ENCODE data around the gene DEDD. TPM values are rescaled to one million over a fixed set of nuclear protein-coding genes. Genes with fewer than 3 reads are reported as not detected.
A peak's percentile ranks its signal among the peaks of the same experiment; 100 is the strongest.

DEDD gene
- total RNA-seq, 2 experiments from 2014 or later = 35.5 to 36.6 TPM

DNA sequence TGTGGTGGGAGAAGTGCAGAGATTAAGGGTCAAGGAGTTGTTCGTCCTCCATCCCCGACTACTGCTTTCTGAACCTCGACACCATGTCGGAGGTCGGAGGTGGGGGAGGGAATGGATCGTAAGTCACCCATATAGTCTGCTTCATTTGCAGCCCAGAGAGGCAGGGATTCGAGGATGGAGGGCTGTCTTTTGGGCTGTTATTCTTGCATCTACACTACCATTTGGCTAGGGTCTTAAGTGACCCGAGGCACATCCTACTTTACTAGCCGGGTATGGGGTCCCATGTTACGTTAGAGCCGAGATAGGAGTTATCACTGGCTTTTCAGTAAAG is 27.4 kb upstream of the DEDD start:
- ChIA-PET POLR2A (interaction anchor here (0.9 to 1.8 kb wide), 2 partner anchors 42 to 66 kb away, joined by 4 to 12 read pairs; partner anchors contain the start of genes NDUFS2 and TOMM40L), CTCF (no interaction called here)
- peaks cover 50% of the 10 kb centered on the region for H3K36me3 ChIP-seq (ENCODE audit: insufficient read depth, low read length)
- Mint-ChIP-seq H3K9me3 (no peaks in the 10 kb centered on the region), H3K4me1 (ENCODE audit: low read depth) (peaks cover 78% of the 10 kb centered on the region), H3K27ac (peak overlapping the region; percentile 86), H3K36me3 (ENCODE audit: low read depth) (peaks cover 73% of the 10 kb centered on the region), H3K27me3 (no peaks in the 10 kb centered on the region), H3K4me3 (peak overlapping the region; percentile 93)
- intact Hi-C loops (cut with DNase I, micrococcal nuclease) = loop anchor here in 1 of 2 experiments (5.0 to 10.0 kb wide), 3 partner anchors 93 to 815 kb away; partner anchors contain the start of genes ARHGAP30, COPA and NCSTN
- DNase-seq = no peak
- peak overlapping the region; percentile 98 for H3K4me3 ChIP-seq (ENCODE audit: low read length)
- TF ChIP-seq, protein P1, sequence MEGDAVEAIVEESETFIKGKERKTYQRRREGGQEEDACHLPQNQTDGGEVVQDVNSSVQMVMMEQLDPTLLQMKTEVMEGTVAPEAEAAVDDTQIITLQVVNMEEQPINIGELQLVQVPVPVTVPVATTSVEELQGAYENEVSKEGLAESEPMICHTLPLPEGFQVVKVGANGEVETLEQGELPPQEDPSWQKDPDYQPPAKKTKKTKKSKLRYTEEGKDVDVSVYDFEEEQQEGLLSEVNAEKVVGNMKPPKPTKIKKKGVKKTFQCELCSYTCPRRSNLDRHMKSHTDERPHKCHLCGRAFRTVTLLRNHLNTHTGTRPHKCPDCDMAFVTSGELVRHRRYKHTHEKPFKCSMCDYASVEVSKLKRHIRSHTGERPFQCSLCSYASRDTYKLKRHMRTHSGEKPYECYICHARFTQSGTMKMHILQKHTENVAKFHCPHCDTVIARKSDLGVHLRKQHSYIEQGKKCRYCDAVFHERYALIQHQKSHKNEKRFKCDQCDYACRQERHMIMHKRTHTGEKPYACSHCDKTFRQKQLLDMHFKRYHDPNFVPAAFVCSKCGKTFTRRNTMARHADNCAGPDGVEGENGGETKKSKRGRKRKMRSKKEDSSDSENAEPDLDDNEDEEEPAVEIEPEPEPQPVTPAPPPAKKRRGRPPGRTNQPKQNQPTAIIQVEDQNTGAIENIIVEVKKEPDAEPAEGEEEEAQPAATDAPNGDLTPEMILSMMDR (IDR thresholded peaks at IDR 0.05) = no peak
- H3K27ac ChIP-seq (ENCODE audit: low read depth in 1 of 2, low read length in 2 of 2) = peak overlapping the region; percentile 65 to 70
- no peaks in the 10 kb centered on the region for H3K27me3 ChIP-seq (ENCODE audit: control insufficient read depth in 1 of 2, insufficient read depth in 2 of 2, low read length in 2 of 2)
- H3K4me1 ChIP-seq (ENCODE audit: insufficient read depth, low read length) = peaks cover 40% of the 10 kb centered on the region
- no peak for ATAC-seq (ENCODE audit: poor library complexity)
- no peaks in the 10 kb centered on the region for H3K9me3 ChIP-seq (ENCODE audit: control insufficient read depth in 1 of 2, insufficient read depth in 1 of 2, low read length in 2 of 2)

DNA sequence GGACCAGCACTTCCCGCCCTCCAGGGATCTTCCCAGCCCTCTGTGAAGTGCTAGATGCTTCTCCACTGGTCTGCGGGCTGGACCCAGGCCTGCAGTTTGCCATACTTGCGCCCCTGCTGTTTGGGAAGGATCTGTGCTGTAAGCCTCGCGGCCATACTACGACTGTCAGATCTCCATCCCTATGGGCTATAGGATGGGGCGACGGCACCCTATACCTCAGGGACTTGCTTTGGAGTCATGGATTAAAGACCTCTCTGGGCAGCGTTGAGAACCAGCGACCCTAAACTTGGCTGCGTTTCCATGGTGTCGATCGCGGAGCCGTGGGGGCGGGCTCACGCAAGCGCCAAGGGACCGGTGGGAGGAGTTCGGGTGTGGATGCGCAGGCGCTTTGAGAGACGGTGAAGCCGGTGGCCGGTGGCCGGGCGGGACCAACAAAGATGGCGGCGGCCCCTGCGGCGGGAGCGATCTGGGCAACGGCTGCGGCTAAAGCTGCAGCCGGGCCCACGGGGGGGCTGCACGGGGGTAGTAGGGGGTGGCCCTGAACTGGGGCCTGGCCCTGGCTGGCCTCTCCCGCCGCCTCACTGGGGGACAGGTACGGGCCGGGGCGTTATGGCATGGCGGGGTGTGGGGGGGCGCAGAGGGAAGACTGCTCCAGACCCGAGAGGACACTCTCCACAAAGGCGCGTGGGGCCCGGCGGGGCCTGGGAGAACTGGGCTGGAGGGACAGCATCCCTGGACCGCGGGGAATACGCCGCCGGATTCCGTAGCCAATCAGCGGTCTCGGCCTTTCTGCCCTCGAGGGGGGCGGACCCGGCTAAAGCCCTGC is 26.8 kb upstream of the DEDD start, which contains the start of gene USP21:
Gene USP21 (plus strand): TSS at position 414 of the 826 bp plus-strand sequence. CDS start 1,141 bp downstream, outside the sequence.
- POLR2A ChIA-PET = interaction anchor here (0.9 to 2.7 kb wide), 5 partner anchors 22 to 113 kb away, joined by 4 to 12 read pairs (median 4); partner anchors contain the start of genes DEDD, NDUFS2 and TOMM40L
- H3K36me3 Mint-ChIP-seq (ENCODE audit: low read depth) = peaks cover 70% of the 10 kb centered on the region

More for the DNA sequence above, 26.8 kb upstream of the DEDD start, which contains the start of gene USP21:
- DNase-seq = peak; percentile 89 to 96 (median 90)
- no peaks in the 10 kb centered on the region for H3K27me3 Mint-ChIP-seq
- intact Hi-C loops (cut with DNase I, micrococcal nuclease) = loop anchor here in 1 of 2 experiments (5.0 to 10.0 kb wide), 3 partner anchors 92 to 814 kb away; partner anchors contain the start of genes ARHGAP30, COPA and NCSTN
- H3K4me3 Mint-ChIP-seq = peak within 1 kb of the TSS; percentile 93
- Histone ChIP-seq H3K36me3 (ENCODE audit: insufficient read depth, low read length) (peaks cover 44% of the 10 kb centered on the region), H3K27me3 (ENCODE audit: control insufficient read depth in 1 of 2, insufficient read depth in 2 of 2, low read length in 2 of 2) (no peaks in the 10 kb centered on the region), H3K4me3 (ENCODE audit: low read length) (peak within 1 kb of the TSS; percentile 98), H3K9me3 (ENCODE audit: control insufficient read depth in 1 of 2, insufficient read depth in 1 of 2, low read length in 2 of 2) (no peaks in the 10 kb centered on the region), H3K4me1 (ENCODE audit: insufficient read depth, low read length) (peaks cover 44% of the 10 kb centered on the region), H3K27ac (ENCODE audit: low read depth in 1 of 2, low read length in 2 of 2) (peak within 1 kb of the TSS; percentile 70 to 91)
- CTCF ChIA-PET = no interaction called here
- no peaks in the 10 kb centered on the region for H3K9me3 Mint-ChIP-seq
- peak; percentile 97 for ATAC-seq (ENCODE audit: poor library complexity)
- H3K4me1 Mint-ChIP-seq (ENCODE audit: low read depth) = peaks cover 80% of the 10 kb centered on the region
- TF ChIP-seq, protein P1 (IDR thresholded peaks at IDR 0.05) = no peak
- H3K27ac Mint-ChIP-seq = peak within 1 kb of the TSS; percentile 86

Data from CD4-positive, alpha-beta T cell (primary cell).